Medulla oblongata (tissue), 1 donor: Measurements from ENCODE around the gene TSTD2.
"Not testable (repeated sequence)": the region's sequence is repeated elsewhere in the genome, so short reads cannot be mapped to it uniquely, and the experiment has no call there.

Experiments used
- DNase-seq: peaks from one replicate; pipeline ENCODE4 v3.0.0-alpha.2; 2015; ENCODE audit errors: extremely low spot score

Gene TSTD2

GRCh38 chr9:97586909-97587308, 46.3 kb downstream of the TSTD2 start:
- DNase-seq, result not testable (repeated sequence)

- not testable (repeated sequence) for DNase-seq
These were observed 48.4 kb downstream of the TSTD2 start for GRCh38 chr9:97584778-97585177.

- DNase-seq, result not testable (repeated sequence)
These were observed 51.6 kb downstream of the TSTD2 start for GRCh38 chr9:97581590-97581989.

- DNase-seq, result no peak
These were observed 53.3 kb downstream of the TSTD2 start for GRCh38 chr9:97579914-97580313.

- no peak for DNase-seq
These were observed 54.3 kb downstream of the TSTD2 start for GRCh38 chr9:97578846-97579245.

- peak; percentile 46 for DNase-seq
These were observed 56.1 kb downstream of the TSTD2 start for GRCh38 chr9:97577051-97577450.

- no peak for DNase-seq
These were observed 57.4 kb downstream of the TSTD2 start for GRCh38 chr9:97575673-97576200.

- DNase-seq, result not testable (repeated sequence)
These were observed 58.1 kb downstream of the TSTD2 start for GRCh38 chr9:97574921-97575672.

- DNase-seq, result not testable (repeated sequence)
These were observed 59.0 kb downstream of the TSTD2 start for GRCh38 chr9:97574101-97574571.

GRCh38 chr9:97573482-97574073, 59.6 kb downstream of the TSTD2 start:
- DNase-seq, result no peak

GRCh38 chr9:97572892-97573365, 60.2 kb downstream of the TSTD2 start:
- DNase-seq, result no peak

- DNase-seq, result no peak
These were observed 60.8 kb downstream of the TSTD2 start for GRCh38 chr9:97572196-97572891.

- no peak for DNase-seq
These were observed 61.5 kb downstream of the TSTD2 start for GRCh38 chr9:97571664-97572063.

- peak; percentile 84 for DNase-seq
These were observed 62.3 kb downstream of the TSTD2 start for GRCh38 chr9:97570899-97571298.

GRCh38 chr9:97568461-97569275, 64.5 kb downstream of the TSTD2 start:
- no peak for DNase-seq

- no peak for DNase-seq
These were observed 65.3 kb downstream of the TSTD2 start for GRCh38 chr9:97567894-97568202.

GRCh38 chr9:97567182-97567893, 65.8 kb downstream of the TSTD2 start:
- DNase-seq, result no peak

- DNase-seq, result no peak
These were observed 67.9 kb downstream of the TSTD2 start for GRCh38 chr9:97565262-97565661.

- peak; percentile 50 for DNase-seq
These were observed 68.6 kb downstream of the TSTD2 start for GRCh38 chr9:97564291-97565175.
